Activated naive CD8-positive, alpha-beta T cell treated with anti-CD3 and anti-CD28 coated beads for 36 hours (primary cell): Measurements from ENCODE around the gene ST8SIA4. TPM values are rescaled to one million over a fixed set of nuclear protein-coding genes. Genes with fewer than 3 reads are reported as not detected.
"Not testable (repeated sequence)": the region's sequence is repeated elsewhere in the genome, so short reads cannot be mapped to it uniquely, and the experiment has no call there.

ENCODE experiments used
- DNase-seq: peaks from one replicate; pipeline ENCODE4 v3.0.0; 2021
- H3K27ac Mint-ChIP-seq: one replicate; pipeline ENCODE4 v1.8.0; 2022; ENCODE audit warnings: mild to moderate bottlenecking, moderate library complexity, mixed read lengths
- H3K27me3 Mint-ChIP-seq: one replicate; pipeline ENCODE4 v1.8.0; 2022; ENCODE audit warnings: mild to moderate bottlenecking, mixed read lengths
- H3K36me3 Mint-ChIP-seq: one replicate; pipeline ENCODE4 v1.8.0; 2021; ENCODE audit warnings: mild to moderate bottlenecking, mixed read lengths
- H3K4me1 Mint-ChIP-seq: one replicate; pipeline ENCODE4 v1.8.0; 2021; ENCODE audit warnings: mixed read lengths
- H3K4me3 Mint-ChIP-seq: one replicate; pipeline ENCODE4 v1.8.0; 2022; ENCODE audit warnings: mild to moderate bottlenecking, moderate library complexity, mixed read lengths
- H3K9me3 Mint-ChIP-seq: one replicate; pipeline ENCODE4 v1.8.0; 2022; ENCODE audit warnings: mixed read lengths
- total RNA-seq, 2 experiments: library from RNA; stranded (reverse); gene quantifications; one replicate each; pipeline ENCODE4 v1.2.3, GENCODE V29; 2021

ST8SIA4 gene
- total RNA-seq, 2 experiments from 2014 or later: 14.6 to 17.3 TPM

DNA sequence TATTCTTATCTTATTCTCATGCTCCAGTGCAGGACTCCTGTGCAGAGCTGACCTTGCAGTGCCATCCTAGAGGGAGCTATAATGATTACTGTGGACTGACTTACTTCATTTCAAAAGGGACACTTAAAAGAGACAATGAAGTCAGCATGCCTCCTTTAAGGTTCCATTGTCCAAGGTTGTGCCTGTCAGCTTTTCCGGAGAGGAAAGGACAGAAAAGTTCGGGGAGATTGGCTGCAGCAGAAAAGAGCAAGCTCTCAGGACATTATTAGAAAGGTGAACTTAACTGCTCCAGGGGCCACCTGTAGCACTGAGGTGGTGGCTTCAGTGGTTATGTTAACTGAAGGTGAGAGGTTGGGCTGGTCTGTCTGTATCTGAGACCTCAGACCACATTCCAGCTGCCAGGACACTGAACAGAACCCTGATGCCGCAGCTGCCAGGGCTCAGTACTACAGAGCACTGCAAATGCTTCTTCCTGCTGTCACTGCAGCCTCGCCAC is 112.9 kb downstream of the ST8SIA4 start:
- Mint-ChIP-seq H3K27ac (no peak overlapping the region), H3K4me1 (peaks cover 9% of the 10 kb centered on the region), H3K36me3 (peaks cover 4% of the 10 kb centered on the region), H3K4me3 (no peak overlapping the region), H3K27me3 (no peaks in the 10 kb centered on the region), H3K9me3 (peaks cover 9% of the 10 kb centered on the region)
- no peak for DNase-seq

DNA sequence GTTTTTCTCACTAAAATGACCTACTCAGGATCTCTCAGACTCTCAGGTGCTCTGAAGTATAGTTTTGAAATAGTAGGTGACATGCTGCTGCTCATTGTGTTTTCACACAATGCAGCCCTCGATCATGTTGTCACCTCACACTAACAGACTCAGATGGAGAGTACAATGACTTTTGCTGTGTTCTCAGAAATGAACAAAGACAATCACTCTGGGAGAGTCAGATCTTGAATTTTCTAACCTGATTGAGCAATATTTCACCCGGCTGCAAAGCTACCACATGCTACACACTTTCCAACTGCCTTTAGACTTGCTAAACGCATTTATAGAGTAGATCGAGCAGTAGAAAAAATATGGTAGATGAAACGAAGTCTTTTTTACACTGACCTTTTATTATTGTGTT is 113.4 kb downstream of the ST8SIA4 start:
- no peak for DNase-seq
- peaks cover 9% of the 10 kb centered on the region for H3K4me1 Mint-ChIP-seq
- no peak overlapping the region for H3K4me3 Mint-ChIP-seq
- H3K9me3 Mint-ChIP-seq: peaks cover 6% of the 10 kb centered on the region
- no peak overlapping the region for H3K27ac Mint-ChIP-seq
- H3K36me3 Mint-ChIP-seq: peaks cover 4% of the 10 kb centered on the region
- H3K27me3 Mint-ChIP-seq: no peaks in the 10 kb centered on the region

DNA sequence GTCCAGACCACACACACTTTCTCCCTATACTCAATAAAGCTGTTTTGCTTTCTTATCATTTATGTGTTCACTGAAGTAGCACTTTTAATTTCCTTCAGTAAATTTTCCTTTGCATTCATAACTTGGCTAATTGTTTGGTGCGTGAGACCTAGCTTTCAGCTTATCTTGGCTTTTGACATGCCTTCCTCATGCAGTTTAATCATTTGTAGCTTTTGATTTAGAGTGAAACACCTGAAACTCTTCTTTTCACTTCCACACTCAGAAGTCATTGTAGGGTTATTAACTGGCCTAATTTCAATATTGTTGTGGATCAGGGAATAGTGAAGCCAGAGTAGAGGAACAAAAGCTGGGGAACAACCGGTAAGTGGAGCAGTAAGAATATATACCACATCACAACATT is 114.7 kb downstream of the ST8SIA4 start:
- H3K27ac Mint-ChIP-seq: no peak overlapping the region
- H3K4me1 Mint-ChIP-seq: peaks cover 9% of the 10 kb centered on the region
- H3K9me3 Mint-ChIP-seq: peaks cover 6% of the 10 kb centered on the region
- H3K27me3 Mint-ChIP-seq: no peaks in the 10 kb centered on the region
- no peak overlapping the region for H3K4me3 Mint-ChIP-seq
- no peak for DNase-seq
- H3K36me3 Mint-ChIP-seq: peaks cover 8% of the 10 kb centered on the region

- no peak overlapping the region for H3K4me3 Mint-ChIP-seq
- H3K4me1 Mint-ChIP-seq: peaks cover 9% of the 10 kb centered on the region
- peaks cover 6% of the 10 kb centered on the region for H3K36me3 Mint-ChIP-seq
- no peak for DNase-seq
- H3K9me3 Mint-ChIP-seq: peaks cover 5% of the 10 kb centered on the region
- H3K27ac Mint-ChIP-seq: no peak overlapping the region
- no peaks in the 10 kb centered on the region for H3K27me3 Mint-ChIP-seq
Measured at GRCh38 chr5:100787648-100788047, 115.4 kb downstream of the ST8SIA4 start.

DNA sequence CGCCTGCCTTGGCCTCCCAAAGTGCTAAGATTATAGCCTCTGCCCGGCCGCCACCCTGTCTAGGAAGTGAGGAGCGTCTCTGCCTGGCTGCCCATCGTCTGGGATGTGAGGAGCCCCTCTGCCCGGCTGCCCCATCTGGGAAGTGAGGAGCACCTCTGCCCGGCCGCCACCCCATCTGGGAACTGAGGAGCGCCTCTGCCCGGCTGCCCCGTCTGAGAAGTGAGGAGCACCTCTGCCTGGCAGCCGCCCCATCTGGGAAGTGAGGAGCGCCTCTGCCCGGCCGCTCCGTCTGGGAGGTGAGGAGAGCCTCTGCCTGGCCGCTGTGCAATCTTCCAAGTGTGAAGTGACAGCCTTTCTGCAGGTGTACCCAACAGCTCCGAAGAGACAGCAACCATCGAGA is 117.5 kb downstream of the ST8SIA4 start:
- H3K9me3 Mint-ChIP-seq, H3K36me3 Mint-ChIP-seq, H3K4me3 Mint-ChIP-seq, H3K27ac Mint-ChIP-seq, H3K27me3 Mint-ChIP-seq, DNase-seq: not testable (repeated sequence)
- peaks cover 17% of the 10 kb centered on the region for H3K4me1 Mint-ChIP-seq

- peaks cover 14% of the 10 kb centered on the region for H3K36me3 Mint-ChIP-seq
- H3K4me3 Mint-ChIP-seq: peak overlapping the region; percentile 72
- H3K9me3 Mint-ChIP-seq: peaks cover 4% of the 10 kb centered on the region
- no peak for DNase-seq
- peaks cover 42% of the 10 kb centered on the region for H3K4me1 Mint-ChIP-seq
- H3K27ac Mint-ChIP-seq: peak overlapping the region; percentile 98
- H3K27me3 Mint-ChIP-seq: no peaks in the 10 kb centered on the region
Measured at GRCh38 chr5:100780376-100780870, 122.7 kb downstream of the ST8SIA4 start.

DNA sequence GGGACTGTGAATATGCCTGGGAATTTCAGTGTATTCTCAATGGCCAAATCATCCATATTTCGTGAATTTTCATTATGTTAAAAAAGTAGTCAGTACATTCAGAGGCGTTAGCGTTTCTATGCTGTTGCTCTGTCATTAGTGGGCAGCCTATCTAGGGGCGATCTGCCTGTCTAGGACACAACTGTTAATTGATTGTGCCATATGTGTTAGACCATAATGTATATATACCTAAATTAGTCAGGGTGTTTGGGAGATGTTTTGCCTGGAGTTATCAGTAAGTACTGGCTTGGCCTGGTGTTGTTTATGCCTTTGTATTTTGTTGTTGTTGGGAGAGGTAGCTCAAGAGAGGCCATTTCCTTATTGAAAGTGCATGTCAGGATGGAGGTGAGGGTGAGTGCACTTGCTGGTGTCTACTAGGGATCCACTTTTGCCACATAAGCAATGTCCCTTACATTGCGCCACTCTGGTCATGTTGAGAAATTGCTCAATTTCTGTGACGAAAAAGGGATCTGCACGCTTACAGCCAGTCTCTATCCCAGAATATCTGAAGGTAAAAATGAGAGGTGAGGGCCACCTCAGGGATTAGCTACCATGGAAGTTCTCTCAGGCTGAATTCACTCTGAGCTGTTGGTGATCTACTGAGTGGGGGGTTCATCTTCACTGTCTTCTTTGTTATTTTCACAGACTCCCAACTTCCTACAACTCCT is 123.3 kb downstream of the ST8SIA4 start:
- no peaks in the 10 kb centered on the region for H3K27me3 Mint-ChIP-seq
- H3K9me3 Mint-ChIP-seq: peaks cover 4% of the 10 kb centered on the region
- no peak for DNase-seq
- H3K36me3 Mint-ChIP-seq: peaks cover 14% of the 10 kb centered on the region
- peak overlapping the region; percentile 72 for H3K4me3 Mint-ChIP-seq
- peak overlapping the region; percentile 98 for H3K27ac Mint-ChIP-seq
- peaks cover 42% of the 10 kb centered on the region for H3K4me1 Mint-ChIP-seq

- Mint-ChIP-seq H3K9me3 (peaks cover 1% of the 10 kb centered on the region), H3K36me3 (peaks cover 10% of the 10 kb centered on the region), H3K27me3 (no peaks in the 10 kb centered on the region), H3K4me1 (peaks cover 42% of the 10 kb centered on the region), H3K4me3 (peak overlapping the region; percentile 58), H3K27ac (peak overlapping the region; percentile 77)
- DNase-seq: no peak
Measured at GRCh38 chr5:100777680-100778300, 125.3 kb downstream of the ST8SIA4 start.

GRCh38 chr5:100775533-100775855 is 127.6 kb downstream of the ST8SIA4 start:
- peaks cover 1% of the 10 kb centered on the region for H3K9me3 Mint-ChIP-seq
- peaks cover 38% of the 10 kb centered on the region for H3K4me1 Mint-ChIP-seq
- peaks cover 6% of the 10 kb centered on the region for H3K36me3 Mint-ChIP-seq
- H3K4me3 Mint-ChIP-seq: no peak overlapping the region
- DNase-seq: no peak
- H3K27me3 Mint-ChIP-seq: no peaks in the 10 kb centered on the region
- no peak overlapping the region for H3K27ac Mint-ChIP-seq

- H3K4me3 Mint-ChIP-seq: no peak overlapping the region
- no peak for DNase-seq
- H3K27me3 Mint-ChIP-seq: no peaks in the 10 kb centered on the region
- no peak overlapping the region for H3K27ac Mint-ChIP-seq
- H3K9me3 Mint-ChIP-seq: no peaks in the 10 kb centered on the region
- no peaks in the 10 kb centered on the region for H3K36me3 Mint-ChIP-seq
- peaks cover 13% of the 10 kb centered on the region for H3K4me1 Mint-ChIP-seq
Measured at GRCh38 chr5:100772548-100772947, 130.5 kb downstream of the ST8SIA4 start.

- peaks cover 10% of the 10 kb centered on the region for H3K4me1 Mint-ChIP-seq
- H3K27ac Mint-ChIP-seq: no peak overlapping the region
- H3K4me3 Mint-ChIP-seq: no peak overlapping the region
- no peaks in the 10 kb centered on the region for H3K9me3 Mint-ChIP-seq
- H3K36me3 Mint-ChIP-seq: no peaks in the 10 kb centered on the region
- H3K27me3 Mint-ChIP-seq: no peaks in the 10 kb centered on the region
- DNase-seq: no peak
Measured at GRCh38 chr5:100772006-100772405, 131.1 kb downstream of the ST8SIA4 start.

GRCh38 chr5:100771181-100771580 is 131.9 kb downstream of the ST8SIA4 start:
- Mint-ChIP-seq H3K36me3 (no peaks in the 10 kb centered on the region), H3K4me3 (no peak overlapping the region)

DNA sequence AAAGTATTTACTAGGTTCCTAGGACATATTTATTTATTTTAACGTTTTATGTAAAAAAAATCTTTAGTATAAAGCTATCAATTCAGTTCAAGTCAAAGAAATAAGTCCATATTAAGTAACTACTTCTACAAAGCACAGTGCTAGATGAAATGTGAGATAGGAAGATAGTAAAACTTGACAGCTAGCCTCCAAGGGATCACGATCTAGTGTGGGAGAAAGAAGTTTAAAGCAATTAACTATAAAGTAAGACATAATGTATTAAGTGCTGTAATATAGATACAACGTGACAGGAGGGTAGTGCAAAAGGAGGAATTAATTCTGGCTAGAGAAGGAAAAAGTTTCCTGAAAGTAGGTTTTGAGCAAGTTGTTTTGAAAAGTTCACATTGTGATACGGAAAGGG is 134.9 kb downstream of the ST8SIA4 start:
- no peak overlapping the region for H3K27ac Mint-ChIP-seq
- H3K9me3 Mint-ChIP-seq: no peaks in the 10 kb centered on the region
- no peaks in the 10 kb centered on the region for H3K36me3 Mint-ChIP-seq
- H3K4me1 Mint-ChIP-seq: peaks cover 5% of the 10 kb centered on the region
- DNase-seq: no peak
- no peak overlapping the region for H3K4me3 Mint-ChIP-seq
- no peaks in the 10 kb centered on the region for H3K27me3 Mint-ChIP-seq

More at GRCh38 chr5:100771181-100771580, 131.9 kb downstream of the ST8SIA4 start:
- Mint-ChIP-seq H3K27me3 (no peaks in the 10 kb centered on the region), H3K9me3 (no peaks in the 10 kb centered on the region), H3K27ac (no peak overlapping the region), H3K4me1 (peaks cover 5% of the 10 kb centered on the region)
- DNase-seq: no peak

GRCh38 chr5:100762995-100763394 is 140.1 kb downstream of the ST8SIA4 start:
- no peak overlapping the region for H3K27ac Mint-ChIP-seq
- no peak overlapping the region for H3K4me3 Mint-ChIP-seq
- no peak for DNase-seq
- no peaks in the 10 kb centered on the region for H3K9me3 Mint-ChIP-seq
- no peaks in the 10 kb centered on the region for H3K27me3 Mint-ChIP-seq
- no peaks in the 10 kb centered on the region for H3K4me1 Mint-ChIP-seq
- no peaks in the 10 kb centered on the region for H3K36me3 Mint-ChIP-seq

DNA sequence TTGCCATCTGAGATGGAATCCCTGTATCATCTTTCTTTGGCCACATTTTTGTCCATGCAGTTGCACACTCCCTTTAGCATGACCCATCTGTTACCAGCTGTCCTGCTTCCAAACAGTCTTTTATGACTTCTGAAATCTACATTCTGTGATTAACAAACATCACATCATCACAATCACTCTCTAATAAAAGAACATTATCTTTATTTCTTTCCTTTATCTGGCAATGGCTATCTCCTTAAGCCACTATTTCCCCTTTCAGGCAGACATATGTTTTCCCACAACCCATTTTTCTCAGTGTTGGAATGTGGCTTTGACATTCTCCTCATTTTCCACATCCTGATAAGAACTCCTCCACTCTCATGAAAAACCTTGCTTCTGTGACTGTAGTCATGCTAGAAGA is 141.0 kb downstream of the ST8SIA4 start:
- no peaks in the 10 kb centered on the region for H3K9me3 Mint-ChIP-seq
- no peak overlapping the region for H3K4me3 Mint-ChIP-seq
- DNase-seq: no peak
- H3K4me1 Mint-ChIP-seq: no peaks in the 10 kb centered on the region
- H3K36me3 Mint-ChIP-seq: no peaks in the 10 kb centered on the region
- H3K27me3 Mint-ChIP-seq: no peaks in the 10 kb centered on the region
- no peak overlapping the region for H3K27ac Mint-ChIP-seq

DNA sequence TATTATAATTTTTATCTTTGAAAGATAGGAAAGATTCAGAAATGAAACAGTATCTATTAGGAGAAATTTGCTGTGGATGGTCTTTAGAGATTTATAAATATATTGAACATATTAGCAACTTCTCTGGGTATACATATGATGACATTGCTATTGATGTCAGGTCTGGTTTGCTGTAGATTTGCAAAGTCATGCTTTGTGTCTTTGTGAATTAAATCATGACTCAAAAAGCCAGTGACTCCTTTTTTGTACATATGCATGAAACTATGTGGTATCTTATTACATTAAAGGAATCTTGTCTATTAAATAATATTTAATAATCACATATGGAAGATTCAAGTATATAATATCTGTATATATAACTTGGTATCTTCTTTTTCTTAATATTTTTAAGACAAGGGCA is 141.9 kb downstream of the ST8SIA4 start:
- H3K27me3 Mint-ChIP-seq: no peaks in the 10 kb centered on the region
- H3K4me1 Mint-ChIP-seq: no peaks in the 10 kb centered on the region
- H3K27ac Mint-ChIP-seq: no peak overlapping the region
- H3K9me3 Mint-ChIP-seq: no peaks in the 10 kb centered on the region
- no peak for DNase-seq
- H3K36me3 Mint-ChIP-seq: no peaks in the 10 kb centered on the region
- H3K4me3 Mint-ChIP-seq: no peak overlapping the region
